Measurements from ENCODE around the gene RBM27. TPM values are rescaled to one million over a fixed set of nuclear protein-coding genes. Genes with fewer than 3 reads are reported as not detected.

RBM27 gene
- total and polyA plus RNA-seq, 9 donors: 10.9 to 28.8 (median 23.4) TPM

DNA sequence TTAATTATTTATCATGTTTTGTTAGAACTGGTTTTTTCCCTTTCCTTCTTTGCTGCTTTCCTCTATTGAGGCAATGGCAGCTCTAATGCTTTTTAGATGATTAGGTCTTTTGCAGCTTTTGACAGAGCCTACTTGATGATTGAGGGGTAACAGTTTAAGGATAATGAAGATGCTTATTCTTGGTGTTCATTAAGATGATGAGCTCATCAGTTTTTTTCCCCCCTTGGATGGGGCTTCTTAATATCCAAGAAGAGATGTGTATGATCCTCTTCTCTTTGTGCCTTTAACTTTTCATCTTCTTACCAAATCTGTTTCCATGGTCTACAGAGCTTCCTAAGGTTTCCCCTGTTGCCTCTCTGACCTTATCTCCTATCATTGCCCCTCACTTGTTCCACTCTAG, 15.8 kb downstream of the RBM27 start:
- TF ChIP-seq CTCF (IDR thresholded peaks at IDR 0.05): no peak
- TF ChIP-seq POLR2A (IDR thresholded peaks at IDR 0.05): no peak
- no peak for TF ChIP-seq EP300 (IDR thresholded peaks at IDR 0.05)
- H3K27ac ChIP-seq: no peak overlapping the region

DNA sequence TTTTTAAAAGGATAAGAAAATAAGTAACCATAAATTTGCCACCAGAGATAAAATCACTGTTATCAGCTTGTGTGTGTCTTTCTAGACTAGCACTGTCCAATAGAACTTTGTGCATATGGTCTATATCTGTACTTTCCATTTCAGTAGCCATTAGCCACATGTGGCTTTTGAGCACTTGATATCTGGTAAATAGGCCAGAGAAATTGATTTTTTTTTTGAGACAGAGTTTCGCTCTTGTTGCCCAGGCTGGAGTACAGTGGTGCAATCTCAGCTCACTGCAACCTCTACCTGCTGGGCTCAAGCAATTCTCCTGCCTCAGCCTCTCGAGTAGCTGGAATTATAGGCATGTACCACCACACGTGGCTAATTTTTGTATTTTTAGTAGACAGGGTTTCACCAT, 17.8 kb downstream of the RBM27 start:
- Histone ChIP-seq H3K4me1 (ENCODE audit: insufficient read depth) (peaks cover 3% of the 10 kb centered on the region), H3K27me3 (no peaks in the 10 kb centered on the region), H3K27ac (no peak overlapping the region), H3K9me3 (no peaks in the 10 kb centered on the region), H3K36me3 (no peaks in the 10 kb centered on the region), H3K4me3 (no peak overlapping the region)
- no peak for DNase-seq
- TF ChIP-seq EP300 (IDR thresholded peaks at IDR 0.05): no peak
- TF ChIP-seq POLR2A (IDR thresholded peaks at IDR 0.05): no peak
- no peak for TF ChIP-seq CTCF (IDR thresholded peaks at IDR 0.05)
- intact Hi-C loops (cut with DNase I): no loop called here
- 75 to 78% (median 78%) methylated on average over 3 of the region's 3 CpGs for WGBS, 3 donors

More for the DNA sequence above, 15.8 kb downstream of the RBM27 start:
- Histone ChIP-seq H3K27me3 (no peaks in the 10 kb centered on the region), H3K4me3 (no peak overlapping the region), H3K9me3 (no peaks in the 10 kb centered on the region), H3K36me3 (no peaks in the 10 kb centered on the region), H3K4me1 (ENCODE audit: insufficient read depth) (peaks cover 3% of the 10 kb centered on the region)
- intact Hi-C loops (cut with DNase I): no loop called here
- no peak for DNase-seq

DNA sequence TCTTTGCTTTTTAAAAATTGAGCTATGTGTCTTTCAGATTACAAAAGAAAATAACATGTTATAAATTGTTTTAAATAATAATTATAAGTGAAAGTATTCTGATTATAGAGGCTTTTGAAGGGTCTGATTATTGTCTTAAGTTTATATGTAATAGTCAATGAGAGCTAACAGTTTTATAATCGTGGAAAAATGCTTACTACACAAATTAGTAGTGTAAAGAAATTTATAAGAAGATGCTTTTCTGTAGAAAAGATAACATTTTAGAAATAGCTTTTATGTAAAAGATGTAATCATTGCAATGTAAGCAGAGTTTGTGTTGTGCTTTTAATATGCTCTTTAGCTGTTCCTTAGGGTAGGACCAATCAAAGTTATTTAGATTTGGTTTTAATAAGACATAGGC, 18.6 kb downstream of the RBM27 start:
- WGBS, 3 donors: 80 to 89% (median 86%) methylated on average over 1 of the region's 1 CpG
- Histone ChIP-seq H3K9me3 (no peaks in the 10 kb centered on the region), H3K36me3 (no peaks in the 10 kb centered on the region), H3K4me3 (no peak overlapping the region), H3K4me1 (ENCODE audit: insufficient read depth) (no peaks in the 10 kb centered on the region), H3K27ac (no peak overlapping the region), H3K27me3 (no peaks in the 10 kb centered on the region)
- TF ChIP-seq EP300 (IDR thresholded peaks at IDR 0.05) (no peak), POLR2A (IDR thresholded peaks at IDR 0.05) (no peak), CTCF (IDR thresholded peaks at IDR 0.05) (no peak)
- DNase-seq: no peak
- intact Hi-C loops (cut with DNase I): no loop called here

DNA sequence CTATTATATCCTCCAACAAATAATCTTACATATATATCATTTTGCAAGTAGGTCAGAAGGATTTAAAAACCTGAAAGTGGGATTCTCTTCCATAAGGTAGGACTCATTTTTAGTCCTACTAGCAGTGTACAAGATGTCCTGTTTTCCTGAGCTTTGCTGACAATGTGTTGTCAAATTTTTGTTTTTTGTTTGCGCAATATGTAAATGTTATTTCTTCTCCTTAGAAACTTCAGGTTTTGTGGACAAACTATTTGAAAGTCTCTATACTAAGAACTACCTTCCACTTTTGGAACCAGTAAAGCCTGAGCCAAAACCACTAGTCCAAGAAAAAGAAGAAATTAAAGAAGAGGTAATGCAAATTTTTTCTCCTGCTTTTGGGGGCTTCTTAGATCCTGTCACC, 19.8 kb downstream of the RBM27 start:
- no peak for DNase-seq
- TF ChIP-seq EP300 (IDR thresholded peaks at IDR 0.05): no peak
- TF ChIP-seq CTCF (IDR thresholded peaks at IDR 0.05): no peak
- TF ChIP-seq POLR2A (IDR thresholded peaks at IDR 0.05): no peak
- intact Hi-C loops (cut with DNase I): no loop called here
- Histone ChIP-seq H3K9me3 (no peaks in the 10 kb centered on the region), H3K27ac (no peak overlapping the region), H3K36me3 (no peaks in the 10 kb centered on the region), H3K4me3 (no peak overlapping the region), H3K27me3 (no peaks in the 10 kb centered on the region), H3K4me1 (ENCODE audit: insufficient read depth) (no peaks in the 10 kb centered on the region)
- 96 to 99% (median 96%) methylated on average over 1 of the region's 1 CpG for WGBS, 3 donors

- Histone ChIP-seq H3K4me1 (ENCODE audit: insufficient read depth) (peaks cover 2% of the 10 kb centered on the region), H3K27me3 (no peaks in the 10 kb centered on the region), H3K36me3 (no peaks in the 10 kb centered on the region), H3K9me3 (no peaks in the 10 kb centered on the region), H3K27ac (no peak overlapping the region), H3K4me3 (no peak overlapping the region)
- TF ChIP-seq POLR2A (IDR thresholded peaks at IDR 0.05): no peak
- no peak for TF ChIP-seq EP300 (IDR thresholded peaks at IDR 0.05)
- DNase-seq: no peak
- intact Hi-C loops (cut with DNase I): no loop called here
Observed at GRCh38 chr5:146229222-146229621, 25.8 kb downstream of the RBM27 start.
